ENCODE data around the gene PRF1. TPM values are rescaled to one million over a fixed set of nuclear protein-coding genes. Genes with fewer than 3 reads are reported as not detected.
A peak's percentile ranks its signal among the peaks of the same experiment; 100 is the strongest.
"Not testable (repeated sequence)": the region's sequence is repeated elsewhere in the genome, so short reads cannot be mapped to it uniquely, and the experiment has no call there.

Gene PRF1
- total RNA-seq, result 10 to 100 TPM; 30.9 to 35.7 TPM

DNA sequence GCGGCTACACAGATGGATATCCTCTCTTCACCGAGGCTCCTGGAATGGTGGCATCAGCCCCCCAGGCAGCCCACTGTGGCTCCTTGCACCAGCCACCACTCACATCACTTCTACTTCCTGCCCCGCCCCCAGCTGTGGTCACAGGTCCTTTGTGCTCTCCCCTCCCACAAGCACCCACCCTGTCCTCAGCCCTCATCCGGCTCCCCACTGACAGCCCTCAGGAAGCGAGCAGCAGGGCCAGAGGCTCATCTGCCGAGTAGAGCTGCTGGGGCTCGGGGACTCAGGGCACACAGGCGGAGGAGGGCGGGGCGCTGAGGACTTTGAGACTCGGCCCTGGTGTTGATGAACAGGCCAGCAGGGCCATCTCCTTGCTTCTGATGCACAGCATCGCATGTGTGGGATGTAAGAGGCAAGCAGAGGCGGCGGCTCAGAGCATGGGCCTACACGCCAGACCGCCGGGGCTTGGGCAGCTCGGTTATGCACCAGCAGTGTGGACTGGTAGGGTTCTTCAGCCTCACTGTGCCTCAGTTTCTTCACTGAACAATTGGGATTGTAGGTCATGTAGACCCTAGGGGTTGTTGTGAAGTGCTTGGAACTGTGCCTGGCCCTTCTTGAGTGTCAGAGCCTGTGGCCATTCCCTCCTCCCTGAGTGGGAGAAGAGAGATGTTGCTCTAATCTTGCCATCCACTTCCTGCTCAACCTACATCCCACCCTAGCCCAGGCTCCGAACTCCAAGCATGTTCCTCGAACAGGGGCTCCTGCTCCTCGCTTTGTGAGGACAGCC is at the start of gene PRF1:
TSS of gene PRF1 (minus strand) at position 77 of the 784 bp plus-strand sequence. CDS start 1,839 bp downstream, outside the sequence.
- peak within 1 kb of the TSS; percentile 92 to 95 for H3K27ac Mint-ChIP-seq
- H3K9me3 Mint-ChIP-seq, result peaks cover 4 to 5% of the 10 kb centered on the region in 2 donors
- ATAC-seq (peak; percentile 92), DNase-seq (ENCODE audit: low spot score in 2 of 2) (peak; percentile 66 to 79)
- peaks cover 7 to 23% of the 10 kb centered on the region in 2 donors for H3K36me3 Mint-ChIP-seq

DNA sequence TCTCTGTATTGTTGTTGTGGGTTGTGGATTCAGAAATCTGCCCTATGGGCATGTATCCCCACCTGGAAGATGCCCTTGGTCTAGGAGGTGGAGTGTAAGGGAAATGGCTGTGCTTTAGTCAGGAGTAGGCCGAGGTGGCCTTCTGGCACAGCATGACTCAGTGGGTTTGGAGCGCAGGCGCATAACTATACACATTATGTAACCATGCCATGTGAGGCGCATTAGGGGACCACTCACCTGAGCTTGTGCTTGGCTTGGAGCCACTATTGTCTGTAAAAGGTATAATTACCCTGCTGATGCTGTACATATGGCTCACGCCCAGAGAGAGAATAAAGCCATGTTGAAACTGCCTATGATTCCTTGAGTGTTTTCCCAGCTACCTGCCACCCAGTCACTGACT is 49.1 kb upstream of the PRF1 start:
- Mint-ChIP-seq H3K9me3 (peaks cover 28 to 41% of the 10 kb centered on the region in 2 donors), H3K36me3 (peaks cover 31% of the 10 kb centered on the region in 2 donors), H3K27ac (no peak overlapping the region)
- ATAC-seq, result no peak
- no peak for DNase-seq (ENCODE audit: low spot score in 2 of 2)

DNA sequence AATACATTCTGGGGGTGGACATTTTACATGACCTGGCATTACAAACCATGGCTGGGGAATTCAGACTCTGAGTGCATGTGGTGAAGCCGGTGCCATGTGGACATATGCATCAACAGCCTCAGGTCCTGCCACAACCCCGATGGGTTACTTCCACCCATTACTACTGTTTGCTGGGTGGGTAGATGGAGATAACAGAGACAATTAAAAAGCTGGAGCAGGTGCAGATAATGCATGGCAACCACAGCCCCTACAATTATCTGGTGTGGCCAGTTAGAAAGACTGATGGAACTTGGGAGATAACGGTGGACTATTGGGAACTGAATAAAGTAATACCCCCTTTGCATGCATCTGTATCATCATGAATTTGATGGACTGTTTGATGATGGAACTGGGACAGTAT is 48.2 kb upstream of the PRF1 start:
- no peak for ATAC-seq
- Mint-ChIP-seq H3K27ac (no peak overlapping the region), H3K9me3 (peaks cover 28 to 41% of the 10 kb centered on the region in 2 donors), H3K36me3 (peaks cover 31% of the 10 kb centered on the region in 2 donors)
- no peak for DNase-seq (ENCODE audit: low spot score in 2 of 2)

DNA sequence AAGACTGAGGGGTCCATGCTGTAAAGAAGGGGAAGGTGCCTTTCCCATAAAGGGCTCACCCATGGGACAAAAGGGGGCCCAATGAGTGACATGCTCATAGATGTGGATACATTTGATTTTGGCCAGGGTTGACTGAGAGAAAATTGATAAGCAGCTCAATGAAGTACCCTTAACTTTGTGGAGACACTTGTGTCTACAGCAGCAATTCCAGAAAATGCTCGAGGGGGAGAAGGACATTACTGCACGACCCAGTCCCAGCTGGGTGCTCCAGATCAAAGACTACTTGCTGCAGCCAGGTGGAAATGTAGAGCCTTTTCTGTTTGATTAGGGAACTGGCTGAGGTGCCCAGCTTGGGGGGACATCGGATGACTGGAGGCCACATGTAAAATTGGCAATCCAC is 47.6 kb upstream of the PRF1 start:
- peaks cover 28 to 41% of the 10 kb centered on the region in 2 donors for H3K9me3 Mint-ChIP-seq
- ATAC-seq (no peak), DNase-seq (ENCODE audit: low spot score in 2 of 2) (no peak)
- H3K36me3 Mint-ChIP-seq, result peaks cover 31% of the 10 kb centered on the region in 2 donors
- H3K27ac Mint-ChIP-seq, result no peak overlapping the region

DNA sequence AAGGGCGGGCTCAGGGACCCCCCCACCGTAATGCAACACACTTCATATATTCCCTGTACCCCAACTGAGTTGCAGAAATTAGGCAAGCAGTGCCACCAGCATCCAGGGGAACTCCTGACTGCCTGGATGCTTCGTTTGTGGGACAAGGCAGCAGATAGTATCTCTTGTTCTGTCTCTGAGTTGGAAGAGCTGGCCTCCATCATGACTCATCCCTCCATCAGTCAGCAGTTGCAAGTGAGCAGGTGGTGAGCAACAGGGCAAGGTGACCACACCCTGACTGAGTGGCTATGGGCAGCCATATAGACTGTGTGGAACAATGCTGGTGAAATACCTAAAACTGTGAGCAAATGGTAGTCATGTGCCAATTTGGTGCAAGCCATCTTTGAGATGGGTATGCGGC is 47.0 kb upstream of the PRF1 start:
- ATAC-seq, result peak; percentile 51 to 98
- peaks cover 28 to 41% of the 10 kb centered on the region in 2 donors for H3K9me3 Mint-ChIP-seq
- DNase-seq (ENCODE audit: low spot score in 2 of 2), result no peak
- peaks cover 31% of the 10 kb centered on the region in 2 donors for H3K36me3 Mint-ChIP-seq
- H3K27ac Mint-ChIP-seq, result no peak overlapping the region

DNA sequence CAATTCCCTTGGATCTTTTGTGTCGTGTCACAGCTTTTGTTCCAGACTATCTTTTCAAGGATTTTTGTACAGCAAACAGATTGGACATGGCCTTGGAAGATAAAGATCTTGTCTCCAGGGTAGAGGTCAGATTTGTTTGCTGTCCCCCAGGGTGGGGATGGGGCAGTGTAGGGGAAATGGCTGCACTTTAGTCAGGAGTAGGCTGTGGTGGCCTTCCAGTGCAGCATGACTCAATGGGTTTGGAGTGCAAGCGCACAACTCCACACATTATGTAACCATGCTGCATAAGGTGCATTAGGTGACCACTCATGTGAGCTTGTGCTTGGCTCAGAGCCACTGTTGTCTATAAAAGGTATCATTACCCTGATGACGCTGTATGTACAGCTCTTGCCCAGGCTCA is 45.9 kb upstream of the PRF1 start:
- H3K36me3 Mint-ChIP-seq, result peaks cover 31% of the 10 kb centered on the region in 2 donors
- peaks cover 28 to 41% of the 10 kb centered on the region in 2 donors for H3K9me3 Mint-ChIP-seq
- ATAC-seq, result no peak
- DNase-seq (ENCODE audit: low spot score in 2 of 2), result no peak
- H3K27ac Mint-ChIP-seq, result no peak overlapping the region

DNA sequence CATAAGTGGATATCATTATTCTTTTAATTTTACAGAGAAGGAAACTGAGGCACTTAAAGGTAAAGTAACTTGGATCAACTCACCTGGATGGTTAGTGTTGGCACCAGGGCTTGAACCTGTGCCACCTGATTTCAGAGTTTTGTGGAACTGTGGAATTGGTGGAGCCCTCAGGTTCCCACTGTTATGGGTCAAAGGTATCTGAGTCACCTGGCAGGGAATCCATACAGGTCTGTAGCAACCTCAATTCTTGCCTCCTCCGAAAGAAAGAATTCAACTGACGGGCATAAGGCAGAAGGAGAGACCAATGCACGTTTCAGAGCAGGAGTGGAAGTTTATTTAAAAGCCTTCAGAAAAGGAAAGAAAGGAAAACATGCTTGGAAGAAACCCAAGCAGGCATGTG is 44.5 kb upstream of the PRF1 start:
- no peak for DNase-seq (ENCODE audit: low spot score in 2 of 2)

DNA sequence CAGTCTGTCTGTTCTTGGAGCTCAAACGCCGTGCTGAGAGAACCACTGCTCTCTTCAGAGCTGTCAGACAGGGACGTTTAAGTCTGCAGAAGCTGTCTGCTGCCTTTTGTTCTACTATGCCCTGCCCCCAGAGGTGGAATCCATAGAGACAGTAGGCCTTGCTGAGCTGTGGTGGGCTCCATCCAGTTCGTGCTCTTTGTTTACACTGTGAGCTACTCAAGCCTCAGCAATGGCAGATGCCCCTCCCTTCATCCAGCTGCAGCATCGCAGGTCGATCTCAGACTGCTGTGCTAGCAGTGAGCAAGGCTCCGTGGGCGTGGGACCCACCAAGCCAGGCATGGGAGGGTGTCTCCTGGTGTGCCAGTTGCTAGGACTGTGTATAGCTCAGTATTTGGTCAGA is 42.4 kb upstream of the PRF1 start:
- H3K9me3 Mint-ChIP-seq, result peaks cover 15 to 28% of the 10 kb centered on the region in 2 donors
- ATAC-seq; DNase-seq (ENCODE audit: low spot score in 2 of 2); H3K27ac Mint-ChIP-seq: not testable (repeated sequence)
- H3K36me3 Mint-ChIP-seq, result peaks cover 14 to 20% of the 10 kb centered on the region in 2 donors

More for the DNA sequence above, 44.5 kb upstream of the PRF1 start:
- Mint-ChIP-seq H3K27ac (no peak overlapping the region), H3K9me3 (peaks cover 28 to 41% of the 10 kb centered on the region in 2 donors), H3K36me3 (peaks cover 31% of the 10 kb centered on the region in 2 donors)
- no peak for ATAC-seq

DNA sequence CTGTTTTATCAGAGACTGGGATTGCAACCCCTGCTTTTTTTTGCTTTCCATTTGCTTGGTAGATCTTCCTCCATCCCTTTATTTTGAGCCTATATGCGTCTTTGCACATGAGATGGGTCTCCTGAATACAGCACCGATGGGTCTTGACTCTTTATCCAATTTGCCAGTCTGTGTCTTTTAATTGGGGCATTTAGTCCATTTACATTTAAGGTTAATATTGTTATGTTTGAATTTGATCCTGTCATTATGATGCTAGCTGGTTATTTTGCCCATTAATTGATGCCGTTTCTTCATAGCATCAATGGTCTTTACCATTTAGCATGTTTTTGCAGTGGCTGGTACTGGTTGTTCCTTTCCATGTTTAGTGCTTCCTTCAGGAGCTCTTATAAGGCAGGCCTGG is 40.7 kb upstream of the PRF1 start:
- H3K27ac Mint-ChIP-seq; H3K36me3 Mint-ChIP-seq; ATAC-seq; DNase-seq (ENCODE audit: low spot score in 2 of 2): not testable (repeated sequence)
- peaks cover 1 to 13% of the 10 kb centered on the region in 2 donors for H3K9me3 Mint-ChIP-seq

DNA sequence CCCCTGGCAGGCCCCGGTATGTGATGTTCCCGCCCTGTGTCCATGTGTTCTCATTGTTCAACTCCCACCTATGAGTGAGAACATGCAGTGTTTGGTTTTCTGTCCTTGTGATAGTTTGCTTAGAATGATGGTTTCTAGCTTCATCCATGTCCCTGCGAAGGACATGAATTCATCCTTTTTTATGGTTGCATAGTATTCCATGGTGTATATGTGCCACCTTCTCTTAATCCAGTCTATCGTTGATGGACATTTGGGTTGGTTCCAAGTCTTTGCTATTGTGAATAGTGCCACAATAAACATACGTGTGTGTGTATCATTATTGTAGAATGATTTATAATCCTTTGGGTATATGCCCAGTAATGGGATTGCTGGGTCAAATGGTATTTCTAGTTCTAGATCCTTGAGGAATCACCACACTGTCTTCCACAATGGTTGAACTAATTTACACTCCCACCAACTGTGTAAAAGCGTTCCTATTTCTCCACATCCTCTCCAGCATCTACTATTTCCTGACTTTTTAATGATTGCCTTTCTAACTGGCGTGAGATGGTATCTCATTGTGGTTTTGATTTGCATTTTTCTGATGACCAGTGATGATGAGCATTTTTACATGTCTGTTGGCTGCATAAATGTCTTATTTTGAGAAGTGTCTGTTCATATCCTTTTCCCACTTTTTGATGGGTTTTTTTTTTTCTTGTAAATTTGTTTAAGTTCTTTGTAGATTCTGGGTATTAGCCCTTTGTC is 37.3 kb upstream of the PRF1 start:
- ATAC-seq, H3K27ac Mint-ChIP-seq, H3K9me3 Mint-ChIP-seq: not testable (repeated sequence)

DNA sequence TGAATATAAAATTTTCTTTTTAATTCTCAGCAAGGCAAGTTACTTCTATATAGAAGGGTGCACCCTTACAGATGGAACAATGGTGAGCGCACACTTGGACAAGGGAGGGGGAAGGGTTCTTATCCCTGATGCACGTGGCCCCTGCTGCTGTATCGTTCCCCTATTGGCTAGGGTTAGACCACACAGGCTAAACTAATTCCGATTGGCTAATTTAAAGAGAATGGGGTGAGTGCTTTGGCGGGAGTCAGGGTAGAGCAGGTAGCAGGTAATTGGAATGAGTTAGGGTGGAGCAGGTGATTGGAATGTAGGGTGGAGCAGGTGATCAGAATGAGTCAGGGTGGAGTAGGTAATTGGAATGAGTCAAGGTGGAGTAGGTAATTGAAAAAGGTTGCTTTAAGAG is 32.0 kb upstream of the PRF1 start:
- H3K36me3 Mint-ChIP-seq; DNase-seq (ENCODE audit: low spot score in 2 of 2); H3K9me3 Mint-ChIP-seq; H3K27ac Mint-ChIP-seq; ATAC-seq: not testable (repeated sequence)

More for the DNA sequence above, 37.3 kb upstream of the PRF1 start:
- H3K36me3 Mint-ChIP-seq; DNase-seq (ENCODE audit: low spot score in 2 of 2): not testable (repeated sequence)

DNA sequence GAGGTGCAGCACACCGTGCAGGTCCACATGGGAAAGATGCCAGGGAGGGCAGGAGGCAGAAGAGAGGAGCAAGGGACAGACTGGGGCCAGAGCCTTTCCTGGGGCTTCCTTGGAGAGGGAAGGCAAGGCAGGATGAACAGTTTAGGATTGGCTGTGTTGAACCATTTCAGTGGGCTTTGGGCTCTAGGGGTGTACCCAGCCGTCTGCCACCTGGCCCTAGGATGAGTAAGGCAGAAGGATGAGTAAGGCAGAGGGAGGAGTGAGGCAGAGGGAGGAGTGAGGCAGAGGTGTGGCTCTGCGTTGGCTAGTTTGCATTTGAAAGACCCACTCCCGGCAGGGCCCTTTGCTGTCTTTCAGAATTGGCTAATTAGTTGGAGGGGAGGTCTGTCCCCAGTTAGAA is 31.5 kb upstream of the PRF1 start:
- Mint-ChIP-seq H3K27ac (no peak overlapping the region), H3K9me3 (peaks cover 5 to 6% of the 10 kb centered on the region in 2 donors), H3K36me3 (no peaks in the 10 kb centered on the region)
- DNase-seq (ENCODE audit: low spot score in 2 of 2), result no peak
- ATAC-seq, result peak in 1 of 2 donors; percentile 33

DNA sequence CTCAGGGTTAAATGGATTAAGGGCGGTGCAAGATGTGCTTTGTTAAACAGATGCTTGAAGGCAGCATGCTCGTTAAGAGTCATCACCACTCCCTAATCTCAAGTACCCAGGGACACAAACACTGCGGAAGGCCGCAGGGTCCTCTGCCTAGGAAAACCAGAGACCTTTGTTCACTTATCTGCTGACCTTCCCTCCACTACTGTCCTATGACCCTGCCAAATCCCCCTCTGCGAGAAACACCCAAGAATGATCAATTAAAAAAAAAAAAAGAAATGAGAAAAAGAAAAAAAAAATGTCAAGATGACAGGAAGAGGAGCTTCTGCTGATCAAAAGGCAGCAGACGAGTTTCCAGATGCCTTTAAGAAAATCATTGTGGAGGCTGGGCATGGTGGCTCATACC is 29.2 kb upstream of the PRF1 start:
- H3K36me3 Mint-ChIP-seq; H3K27ac Mint-ChIP-seq; DNase-seq (ENCODE audit: low spot score in 2 of 2); H3K9me3 Mint-ChIP-seq; ATAC-seq: not testable (repeated sequence)

DNA sequence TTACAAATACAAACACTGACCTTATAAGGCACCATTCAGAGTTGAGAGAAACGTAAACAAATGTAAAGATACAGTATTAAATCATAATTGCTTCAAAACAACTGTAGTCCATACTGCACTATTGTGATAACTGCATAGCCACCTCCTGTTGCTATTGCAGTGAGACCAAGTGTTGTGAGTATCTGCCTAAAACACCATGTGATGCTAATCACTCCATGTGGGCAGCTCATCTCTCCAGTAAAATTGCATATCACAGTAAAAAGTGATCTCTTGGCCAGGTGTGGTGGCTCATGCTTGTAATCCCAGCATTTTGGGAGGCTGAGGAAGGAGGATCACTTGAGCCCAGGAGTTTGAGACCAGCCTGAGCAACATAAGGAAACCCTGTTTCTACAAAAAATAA is 26.8 kb upstream of the PRF1 start:
- no peak for ATAC-seq
- Mint-ChIP-seq H3K36me3 (no peaks in the 10 kb centered on the region), H3K27ac (no peak overlapping the region), H3K9me3 (peaks cover 5 to 6% of the 10 kb centered on the region in 2 donors)
- no peak for DNase-seq (ENCODE audit: low spot score in 2 of 2)

DNA sequence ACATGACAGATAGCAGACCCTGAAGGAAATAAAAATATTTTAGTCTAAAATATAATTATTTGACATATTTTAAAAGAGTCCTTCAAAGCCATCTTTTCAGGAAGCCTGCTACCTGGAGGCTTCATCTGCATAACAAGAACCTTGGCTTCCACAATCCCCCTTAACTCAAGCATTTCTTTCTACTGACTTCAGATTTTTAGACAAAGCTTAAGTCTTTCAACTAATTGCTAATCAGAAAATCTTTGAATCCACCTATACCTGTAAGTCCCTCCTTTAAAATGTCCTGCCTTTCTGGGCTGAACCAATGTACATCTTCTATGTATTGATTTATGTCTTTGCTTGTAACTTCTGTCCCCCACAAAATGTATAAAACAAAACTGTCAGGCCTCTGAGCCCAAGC is 23.5 kb upstream of the PRF1 start:
- H3K36me3 Mint-ChIP-seq, result no peaks in the 10 kb centered on the region

DNA sequence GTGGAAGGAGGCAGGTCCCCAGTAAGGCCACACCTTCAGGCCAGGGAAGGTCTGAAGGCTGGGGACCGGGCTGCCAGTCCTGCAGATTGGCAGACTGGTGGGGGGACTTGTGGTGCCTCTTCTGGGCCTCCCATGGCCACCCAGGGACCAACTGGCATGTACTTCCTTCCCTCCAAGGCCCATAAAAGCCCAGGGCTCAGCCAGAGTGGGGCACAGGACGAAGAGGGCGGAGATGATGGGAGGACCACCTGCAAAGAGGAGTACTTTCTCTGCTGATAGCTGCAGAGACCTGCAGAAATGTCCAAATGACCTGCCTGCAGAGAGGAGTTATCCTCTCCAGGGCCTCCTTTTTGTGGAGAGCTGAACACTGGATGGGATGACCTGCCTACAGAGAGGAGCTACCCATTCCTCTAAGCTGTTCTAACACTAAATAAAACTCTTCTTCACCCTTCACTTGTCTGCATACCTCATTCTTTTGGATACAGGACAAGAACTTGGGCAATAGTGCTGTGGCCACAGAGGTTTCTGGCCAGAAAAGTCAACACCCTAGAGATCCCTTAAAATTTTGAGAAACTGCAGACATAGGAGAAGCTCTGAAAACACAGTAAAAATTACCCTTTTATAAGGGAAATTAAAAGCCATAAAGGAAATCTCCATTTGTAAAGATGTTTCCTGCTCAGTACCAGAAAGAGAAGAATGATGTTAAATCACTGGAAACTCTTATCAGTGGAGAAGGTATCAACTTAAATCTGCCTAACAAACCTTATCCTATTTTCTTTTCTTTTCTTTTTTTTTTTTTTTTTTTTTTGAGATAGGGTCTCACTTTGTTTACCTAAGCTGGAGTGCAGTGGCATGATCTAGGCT is 20.7 kb upstream of the PRF1 start:
- peaks cover 7 to 15% of the 10 kb centered on the region in 2 donors for H3K36me3 Mint-ChIP-seq
- DNase-seq (ENCODE audit: low spot score in 2 of 2) (no peak), ATAC-seq (no peak)
- H3K27ac Mint-ChIP-seq, result no peak overlapping the region
- peaks cover 7 to 11% of the 10 kb centered on the region in 2 donors for H3K9me3 Mint-ChIP-seq

More for the DNA sequence above, 23.5 kb upstream of the PRF1 start:
- Mint-ChIP-seq H3K27ac (no peak overlapping the region), H3K9me3 (peaks cover 5 to 6% of the 10 kb centered on the region in 2 donors)
- no peak for DNase-seq (ENCODE audit: low spot score in 2 of 2)
- ATAC-seq, result no peak

Data from activated naive CD4-positive, alpha-beta T cell treated with anti-CD3 and anti-CD28 coated beads, Interleukin-2, amount 50 U/mL, for 72 hours (primary cell).